Measurements from ENCODE around the gene DHCR7. TPM values are rescaled to one million over a fixed set of nuclear protein-coding genes. Genes with fewer than 3 reads are reported as not detected.
"Not testable (repeated sequence)": the region's sequence is repeated elsewhere in the genome, so short reads cannot be mapped to it uniquely, and the experiment has no call there.

DHCR7 gene
- total RNA-seq, 4 donors from 2014 or later, result 7.1 to 24.1 (median 17.8) TPM

DNA sequence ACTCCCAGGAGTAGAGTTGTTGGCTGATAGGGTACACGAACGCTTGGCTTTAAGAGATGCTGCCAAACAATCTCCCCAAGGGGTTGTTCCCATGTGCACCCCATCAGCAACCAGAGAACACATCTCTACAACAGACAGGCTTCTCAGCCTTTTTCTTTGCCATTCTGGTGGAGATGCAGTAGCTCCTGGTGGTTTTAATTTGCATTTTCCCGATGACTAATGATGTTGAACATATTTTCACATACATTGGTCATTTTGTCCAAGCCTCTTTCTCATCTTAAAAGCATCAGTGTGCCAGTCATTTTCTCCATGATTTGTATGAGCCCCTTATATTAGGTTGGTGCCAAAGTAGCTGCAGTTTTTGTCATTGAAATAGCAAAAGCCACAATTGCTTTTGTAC, 21.8 kb downstream of the DHCR7 start:
- no peak overlapping the region for H3K27ac ChIP-seq
- TF ChIP-seq, protein P1, sequence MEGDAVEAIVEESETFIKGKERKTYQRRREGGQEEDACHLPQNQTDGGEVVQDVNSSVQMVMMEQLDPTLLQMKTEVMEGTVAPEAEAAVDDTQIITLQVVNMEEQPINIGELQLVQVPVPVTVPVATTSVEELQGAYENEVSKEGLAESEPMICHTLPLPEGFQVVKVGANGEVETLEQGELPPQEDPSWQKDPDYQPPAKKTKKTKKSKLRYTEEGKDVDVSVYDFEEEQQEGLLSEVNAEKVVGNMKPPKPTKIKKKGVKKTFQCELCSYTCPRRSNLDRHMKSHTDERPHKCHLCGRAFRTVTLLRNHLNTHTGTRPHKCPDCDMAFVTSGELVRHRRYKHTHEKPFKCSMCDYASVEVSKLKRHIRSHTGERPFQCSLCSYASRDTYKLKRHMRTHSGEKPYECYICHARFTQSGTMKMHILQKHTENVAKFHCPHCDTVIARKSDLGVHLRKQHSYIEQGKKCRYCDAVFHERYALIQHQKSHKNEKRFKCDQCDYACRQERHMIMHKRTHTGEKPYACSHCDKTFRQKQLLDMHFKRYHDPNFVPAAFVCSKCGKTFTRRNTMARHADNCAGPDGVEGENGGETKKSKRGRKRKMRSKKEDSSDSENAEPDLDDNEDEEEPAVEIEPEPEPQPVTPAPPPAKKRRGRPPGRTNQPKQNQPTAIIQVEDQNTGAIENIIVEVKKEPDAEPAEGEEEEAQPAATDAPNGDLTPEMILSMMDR (IDR thresholded peaks at IDR 0.05), result no peak

GRCh38 chr11:71425860-71426259, 22.3 kb downstream of the DHCR7 start:
- intact Hi-C loops (cut with DNase I; ENCODE audit: low total_unique reads), result no loop called here
- no peaks in the 10 kb centered on the region for H3K27me3 ChIP-seq
- no peaks in the 10 kb centered on the region for H3K9me3 ChIP-seq
- H3K27ac ChIP-seq, result no peak overlapping the region
- no peaks in the 10 kb centered on the region for H3K4me1 ChIP-seq
- TF ChIP-seq, protein P1 (IDR thresholded peaks at IDR 0.05), result no peak
- TF ChIP-seq POLR2A (IDR thresholded peaks at IDR 0.05), result no peak
- DNase-seq, result no peak
- H3K36me3 ChIP-seq, result no peaks in the 10 kb centered on the region
- no peak overlapping the region for H3K4me3 ChIP-seq

More for the DNA sequence above, 21.8 kb downstream of the DHCR7 start:
- H3K4me1 ChIP-seq, result no peaks in the 10 kb centered on the region
- no peak for DNase-seq
- H3K4me3 ChIP-seq, result no peak overlapping the region
- H3K36me3 ChIP-seq, result no peaks in the 10 kb centered on the region
- no peaks in the 10 kb centered on the region for H3K27me3 ChIP-seq
- no peaks in the 10 kb centered on the region for H3K9me3 ChIP-seq
- intact Hi-C loops (cut with DNase I; ENCODE audit: low total_unique reads), result no loop called here

GRCh38 chr11:71425409-71425808, 22.8 kb downstream of the DHCR7 start:
- DNase-seq, result no peak
- Histone ChIP-seq H3K4me1 (no peaks in the 10 kb centered on the region), H3K4me3 (no peak overlapping the region), H3K9me3 (no peaks in the 10 kb centered on the region), H3K36me3 (no peaks in the 10 kb centered on the region), H3K27ac (no peak overlapping the region), H3K27me3 (no peaks in the 10 kb centered on the region)
- no peak for TF ChIP-seq POLR2A (IDR thresholded peaks at IDR 0.05)
- TF ChIP-seq, protein P1 (IDR thresholded peaks at IDR 0.05), result no peak
- intact Hi-C loops (cut with DNase I; ENCODE audit: low total_unique reads), result no loop called here

DNA sequence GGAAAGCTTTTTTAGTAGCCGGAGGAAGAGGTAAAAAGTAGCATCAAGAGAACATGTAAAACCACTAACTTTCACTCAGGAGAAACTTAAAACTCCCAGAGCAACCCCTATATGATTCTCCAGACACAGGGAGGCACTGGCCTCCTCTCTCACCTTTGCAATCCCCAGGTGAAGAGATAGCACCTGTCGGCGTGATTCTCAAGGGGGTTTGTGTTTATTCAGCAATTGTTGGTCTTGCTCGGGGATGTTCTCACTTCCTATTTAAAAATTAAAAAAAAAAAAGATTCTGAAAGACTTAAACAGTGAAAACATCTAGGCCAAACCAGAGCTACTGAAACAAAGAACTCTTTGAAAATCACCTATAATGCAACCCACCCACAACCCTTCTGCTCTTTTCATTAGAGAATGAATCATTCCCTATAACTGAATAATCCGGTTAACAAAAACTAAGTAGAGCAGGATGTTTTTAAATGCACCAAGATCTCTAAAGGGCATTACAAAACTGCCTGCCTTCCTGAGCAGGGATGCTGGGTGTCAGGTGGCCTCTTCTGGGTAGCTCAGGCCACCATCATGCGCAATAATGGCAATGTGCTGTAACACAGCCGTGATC, 24.9 kb downstream of the DHCR7 start:
- no peaks in the 10 kb centered on the region for H3K27me3 ChIP-seq
- intact Hi-C loops (cut with DNase I; ENCODE audit: low total_unique reads), result no loop called here
- H3K36me3 ChIP-seq, result no peaks in the 10 kb centered on the region
- no peaks in the 10 kb centered on the region for H3K9me3 ChIP-seq
- H3K27ac ChIP-seq, result no peak overlapping the region
- H3K4me1 ChIP-seq, result no peaks in the 10 kb centered on the region
- TF ChIP-seq, protein P1 (IDR thresholded peaks at IDR 0.05), result no peak
- TF ChIP-seq POLR2A (IDR thresholded peaks at IDR 0.05), result no peak
- no peak for DNase-seq
- H3K4me3 ChIP-seq, result no peak overlapping the region

GRCh38 chr11:71422318-71422717, 25.9 kb downstream of the DHCR7 start:
- H3K36me3 ChIP-seq; H3K4me1 ChIP-seq; H3K4me3 ChIP-seq; DNase-seq; H3K27me3 ChIP-seq; intact Hi-C loops (cut with DNase I; ENCODE audit: low total_unique reads); H3K27ac ChIP-seq; H3K9me3 ChIP-seq: not testable (repeated sequence)

Data from uterus (tissue), 4 donors.